ENCODE results near the gene RAPGEF1. TPM values are rescaled to one million over a fixed set of nuclear protein-coding genes. Genes with fewer than 3 reads are reported as not detected.

Gene RAPGEF1
- total and polyA plus RNA-seq, 2 of the 13 experiments (the other 11 are each of a cell fraction or from before 2014, with no cell fraction given): 21.2 to 38.9 TPM

GRCh38 chr9:131552030-131552429 is 187.8 kb downstream of the RAPGEF1 start:
- Histone ChIP-seq H3K79me2 (ENCODE audit: insufficient read depth, low read length) (no peaks in the 10 kb centered on the region), H3K27me3 (ENCODE audit: control insufficient read depth in 1 of 2, insufficient read depth in 2 of 2, low read length in 2 of 2) (peaks cover 1 to 55% of the 10 kb centered on the region in 2 experiments), H3K27ac (ENCODE audit: extremely low read length, insufficient read depth, low read length) (no peak overlapping the region), H2AFZ (ENCODE audit: low read length) (no peak overlapping the region), H3K4me2 (ENCODE audit: low read depth, low read length) (no peak overlapping the region), H3K36me3 (replicated peaks in 1 of 2; ENCODE audit: control insufficient read depth in 1 of 2, insufficient read depth in 2 of 2, low read length in 2 of 2) (no peaks in the 10 kb centered on the region), H4K20me1 (ENCODE audit: insufficient read depth, low read length) (no peaks in the 10 kb centered on the region; the same call in 1 of the 2 replicates), H3K9me3 (ENCODE audit: low read length) (no peaks in the 10 kb centered on the region), H3K9ac (ENCODE audit: insufficient read depth, low read depth, low read length) (no peak overlapping the region), H3K4me1 (ENCODE audit: insufficient read depth, low read length) (peaks cover 14% of the 10 kb centered on the region), H3K4me3 (replicated peaks in 1 of 3; ENCODE audit: insufficient read depth in 1 of 3, low read depth in 2 of 3, low read length in 3 of 3) (no peak overlapping the region)
- intact Hi-C loops (cut with micrococcal nuclease; ENCODE audit: unreplicated experiment): no loop called here
- 60% methylated on average over 6 of the region's 6 CpGs for WGBS (ENCODE audit: low lambda C conversion rate)
- POLR2A ChIA-PET: no interaction called here
- CTCF ChIA-PET (ENCODE audit: low intra/inter-chr PET ratio, low total read pairs): no interaction called here
- in situ Hi-C loops (cut with HindIII; ENCODE audit: extremely low pct_ligation_motif_present, low pct_unique_long_range_greater_than_20kb): no loop called here
- FAIRE-seq (no peak), DNase-seq (ENCODE audit: low spot score) (peak; percentile 34), ATAC-seq (peak; percentile 73)
- BruUV-seq (replicated peaks): no TSS peak
- TF ChIP-seq ZFY (CRISPR knock-in tag; IDR thresholded peaks at IDR 0.05) (no peak), RARA (CRISPR knock-in tag; IDR thresholded peaks at IDR 0.05) (peak; percentile 66), CTCF (CRISPR knock-in tag; IDR thresholded peaks at IDR 0.05) (peak; percentile 21; the same call in 1 of the 2 replicates), RBM22 (optimal IDR thresholded peaks at IDR 0.05; ENCODE audit: low read length) (no peak), BCL6 (CRISPR knock-in tag; IDR thresholded peaks at IDR 0.05) (peak; percentile 49), RXRB (CRISPR knock-in tag; IDR thresholded peaks at IDR 0.05; ENCODE audit: borderline replicate concordance) (0 out of 2 replicates have a peak, but pooled peaks have one; percentile 12), AHDC1 (CRISPR knock-in tag; IDR thresholded peaks at IDR 0.05; ENCODE audit: borderline replicate concordance) (no peak), FOXA1 (IDR thresholded peaks at IDR 0.05) (no peak), FOXA1 (CRISPR knock-in tag; IDR thresholded peaks at IDR 0.05) (0 out of 2 replicates have a peak, but pooled peaks have one; percentile 19), ZNF574 (CRISPR knock-in tag; IDR thresholded peaks at IDR 0.05) (peak; percentile 75), SKIL (CRISPR knock-in tag; IDR thresholded peaks at IDR 0.05; ENCODE audit: borderline replicate concordance) (0 out of 2 replicates have a peak, but pooled peaks have one; percentile 26)
- TF ChIP-seq, protein P1, sequence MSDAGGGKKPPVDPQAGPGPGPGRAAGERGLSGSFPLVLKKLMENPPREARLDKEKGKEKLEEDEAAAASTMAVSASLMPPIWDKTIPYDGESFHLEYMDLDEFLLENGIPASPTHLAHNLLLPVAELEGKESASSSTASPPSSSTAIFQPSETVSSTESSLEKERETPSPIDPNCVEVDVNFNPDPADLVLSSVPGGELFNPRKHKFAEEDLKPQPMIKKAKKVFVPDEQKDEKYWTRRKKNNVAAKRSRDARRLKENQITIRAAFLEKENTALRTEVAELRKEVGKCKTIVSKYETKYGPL (CRISPR knock-in tag; IDR thresholded peaks at IDR 0.05): no peak
